Aorta (tissue), 5 donors: ENCODE results near the gene FZD1. TPM values are rescaled to one million over a fixed set of nuclear protein-coding genes. Genes with fewer than 3 reads are reported as not detected.
A peak's percentile ranks its signal among the peaks of the same experiment; 100 is the strongest.

Experiments
- ATAC-seq: fragments of 200-7000 bp; cut with Tn5 transposase; one replicate; pipeline ENCODE4 v1.9.1; 2022; ENCODE audit warnings: moderate library complexity; ENCODE audit not compliant: low FRiP score
- DNase-seq, 2 donors: peaks; one replicate each; pipeline ENCODE4 v3.0.0-alpha.2; 2020
- H3K27ac ChIP-seq, 2 donors: one replicate each; pipeline ENCODE4 v1.5.1; 2013; ENCODE audit warnings: low read length in 2 of 2, mild to moderate bottlenecking in 2 of 2, moderate library complexity in 2 of 2, control low read depth in 1 of 2, inconsistent platforms in 1 of 2, low read depth in 1 of 2
- H3K27me3 ChIP-seq, 2 donors: one replicate each; pipeline ENCODE4 v1.6.1; 2013; ENCODE audit warnings: control low read depth in 1 of 2, low read length in 1 of 2, mild to moderate bottlenecking in 1 of 2, moderate library complexity in 1 of 2; ENCODE audit not compliant: insufficient read depth in 2 of 2, control insufficient read depth in 1 of 2
- H3K36me3 ChIP-seq, 2 donors: one replicate each; pipeline ENCODE4 v1.6.1; 2013; ENCODE audit warnings: control low read depth in 1 of 2, low read length in 1 of 2, mild to moderate bottlenecking in 1 of 2; ENCODE audit not compliant: insufficient read depth in 2 of 2, control insufficient read depth in 1 of 2
- H3K4me1 ChIP-seq, 2 donors: one replicate each; pipeline ENCODE4 v1.6.1; 2013; ENCODE audit warnings: low read length in 2 of 2, control low read depth in 1 of 2, mild to moderate bottlenecking in 1 of 2, moderate library complexity in 1 of 2; ENCODE audit not compliant: insufficient read depth in 2 of 2, control insufficient read depth in 1 of 2
- H3K4me3 ChIP-seq, 2 donors: one replicate each; pipeline ENCODE4 v1.5.1; 2013; ENCODE audit warnings: low read length in 2 of 2, control low read depth in 1 of 2, mild to moderate bottlenecking in 1 of 2
- H3K9me3 ChIP-seq: one replicate; pipeline ENCODE4 v1.6.1; 2013; ENCODE audit warnings: mild to moderate bottlenecking, low read length; ENCODE audit not compliant: control insufficient read depth
- WGBS, 2 donors: extraction: QIAGEN DNeasy Blood & Tissue Kit; methylation state at CpG; one replicate each; pipeline ENCODE4 v1.1.7; 2013; 5-methylcytosine and 5-hydroxymethylcytosine counted together
- intact Hi-C, 2 donors: fragments of 100-400 bp; cut with DNase I; formaldehyde crosslinking; loops; one replicate each; pipeline versions ENCODE4 v1.14.2 to v1.15.0; 2022
- polyA plus RNA-seq, 2 donors: library from polyadenylated mRNA; stranded (reverse); fragments of 200-250 nt; gene quantifications; one replicate each; pipeline ENCODE4 v1.2.3, GENCODE V29; 2013
- total RNA-seq, 2 donors: library from RNA; stranded (reverse); fragmentation: NEBNext Ultra II Directional; extraction: Animal tissue kit (Norgen Biotek cat#: 25700); gene quantifications; one replicate each; pipeline ENCODE4 v1.2.1, GENCODE V29; 2021
- donor health status: healthy with polysubstance abuse.
- donor health status: Bipolar disorder and iron deficiency.
- donor health status: DM: no; HTN: no; CAD: no.
- donor health status: DM: no; HTN: no; CAD: no.
- donor health status: DM: yes; HTN: yes; CAD: no.

FZD1 gene
- total and polyA plus RNA-seq, 4 donors = 8.8 to 49.2 (median 27.3) TPM

DNA sequence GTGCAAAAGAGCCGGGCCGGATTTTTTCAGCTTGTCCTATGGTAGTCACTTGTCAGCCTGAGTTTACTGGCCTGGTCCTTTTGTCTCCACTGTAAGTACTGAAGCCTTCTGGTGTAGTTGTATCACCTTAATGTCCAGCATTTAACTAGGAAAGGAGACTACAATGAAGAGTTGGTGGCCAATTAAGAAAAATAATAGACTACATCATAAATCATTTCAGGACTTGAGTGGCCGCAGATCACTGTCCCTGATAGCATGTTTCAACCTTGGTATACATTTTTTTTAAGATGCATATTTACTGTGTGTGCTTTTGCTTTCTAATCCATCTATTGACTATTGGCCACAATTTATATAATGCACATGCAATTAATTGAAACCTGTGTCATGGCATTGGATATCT, 6.1 kb downstream of the FZD1 start:
- Histone ChIP-seq H3K36me3 (no peaks in the 10 kb centered on the region), H3K27me3 (no peaks in the 10 kb centered on the region), H3K27ac (no peak overlapping the region), H3K4me3 (no peak overlapping the region), H3K9me3 (no peaks in the 10 kb centered on the region), H3K4me1 (no peaks in the 10 kb centered on the region)
- ATAC-seq (no peak), DNase-seq (no peak)
- intact Hi-C loops = no loop called here
- 43 to 45% methylated on average over 3 of the region's 3 CpGs for WGBS, 2 donors

DNA sequence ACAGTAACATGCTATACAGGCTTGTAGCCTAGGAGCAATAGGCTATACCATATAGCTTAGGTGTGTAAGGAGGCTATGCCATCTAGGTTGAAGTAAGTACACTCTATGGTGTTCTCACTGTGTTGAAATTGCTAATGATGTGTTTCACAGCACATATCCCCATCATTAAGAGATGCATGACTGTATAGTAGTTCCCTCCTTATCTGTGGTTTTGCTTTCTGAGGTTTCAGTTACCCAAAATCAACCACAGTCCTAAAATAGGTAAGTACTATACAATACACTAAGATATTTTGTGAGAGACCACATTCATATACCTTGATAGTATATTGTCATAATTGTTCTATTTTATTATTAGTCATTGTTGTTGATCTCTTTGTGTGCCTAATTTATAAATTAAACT, 12.7 kb downstream of the FZD1 start:
- no peak overlapping the region for H3K27ac ChIP-seq

DNA sequence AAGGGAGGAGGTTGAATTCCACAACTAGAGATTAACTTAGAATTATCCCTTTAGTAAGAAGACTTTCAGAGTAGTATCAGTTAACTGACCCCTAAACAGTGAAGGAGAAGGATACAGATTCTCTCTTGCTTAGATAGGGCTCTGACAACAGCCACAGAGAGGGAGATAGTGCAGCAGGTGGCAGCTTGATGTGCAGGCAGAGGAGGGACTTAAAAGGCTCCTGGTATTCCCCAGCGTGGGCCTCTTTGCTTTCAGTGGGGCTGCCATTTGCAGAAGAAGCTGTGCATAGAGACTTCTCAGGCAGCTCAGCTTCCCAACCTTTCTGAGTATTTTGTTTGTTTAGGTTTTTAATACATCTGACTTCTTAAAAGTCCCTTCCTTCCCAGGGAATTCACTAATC, 16.0 kb downstream of the FZD1 start:
- Histone ChIP-seq H3K4me3 (no peak overlapping the region), H3K27me3 (no peaks in the 10 kb centered on the region)

More for the DNA sequence above, 12.7 kb downstream of the FZD1 start:
- no peak overlapping the region for H3K4me3 ChIP-seq
- intact Hi-C loops = no loop called here
- no peaks in the 10 kb centered on the region for H3K36me3 ChIP-seq
- no peaks in the 10 kb centered on the region for H3K27me3 ChIP-seq
- DNase-seq (no peak), ATAC-seq (no peak)
- H3K9me3 ChIP-seq = no peaks in the 10 kb centered on the region
- no peaks in the 10 kb centered on the region for H3K4me1 ChIP-seq

GRCh38 chr7:91280604-91281003, 16.4 kb downstream of the FZD1 start:
- no peaks in the 10 kb centered on the region for H3K9me3 ChIP-seq
- H3K27ac ChIP-seq = no peak overlapping the region
- intact Hi-C loops = no loop called here
- DNase-seq = no peak
- no peaks in the 10 kb centered on the region for H3K36me3 ChIP-seq
- 67 to 74% methylated on average over 1 of the region's 1 CpG for WGBS, 2 donors
- no peaks in the 10 kb centered on the region for H3K4me1 ChIP-seq
- H3K4me3 ChIP-seq = no peak overlapping the region
- no peak for ATAC-seq
- H3K27me3 ChIP-seq = no peaks in the 10 kb centered on the region

More for the DNA sequence above, 16.0 kb downstream of the FZD1 start:
- Histone ChIP-seq H3K4me1 (no peaks in the 10 kb centered on the region), H3K9me3 (no peaks in the 10 kb centered on the region), H3K27ac (no peak overlapping the region), H3K36me3 (no peaks in the 10 kb centered on the region)
- ATAC-seq (no peak), DNase-seq (no peak)
- 79 to 89% methylated on average over 1 of the region's 1 CpG for WGBS, 2 donors
- intact Hi-C loops = no loop called here

- Histone ChIP-seq H3K4me3 (no peak overlapping the region), H3K4me1 (peaks cover 2 to 3% of the 10 kb centered on the region in 2 donors), H3K27me3 (no peaks in the 10 kb centered on the region), H3K36me3 (no peaks in the 10 kb centered on the region), H3K9me3 (no peaks in the 10 kb centered on the region), H3K27ac (no peak overlapping the region)
- DNase-seq (no peak), ATAC-seq (no peak)
- WGBS, 2 donors = 45 to 55% methylated on average over 7 of the region's 7 CpGs
- intact Hi-C loops = no loop called here
Observed at GRCh38 chr7:91285696-91286355, 21.6 kb downstream of the FZD1 start.

DNA sequence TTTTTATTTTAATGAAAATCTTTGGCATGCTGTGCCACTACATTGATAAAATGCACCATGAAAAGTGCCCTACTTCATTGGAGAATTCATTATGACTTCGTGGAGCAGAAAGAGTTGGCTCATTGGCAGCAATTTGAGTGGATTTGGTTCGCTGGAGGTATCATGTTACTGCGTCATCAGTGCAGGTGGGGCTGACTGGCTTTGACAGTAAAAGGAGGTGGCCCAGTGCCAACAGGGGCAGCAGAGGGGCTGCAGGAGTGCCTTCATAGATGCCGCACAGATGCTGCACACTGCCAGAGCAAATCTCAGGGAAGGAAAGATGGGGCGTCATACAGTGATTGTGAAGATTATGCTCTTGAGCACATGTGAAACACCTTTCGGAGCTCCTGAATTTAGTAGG, 22.2 kb downstream of the FZD1 start:
- no peaks in the 10 kb centered on the region for H3K27me3 ChIP-seq
- no peak overlapping the region for H3K4me3 ChIP-seq
- H3K9me3 ChIP-seq = no peaks in the 10 kb centered on the region
- peaks cover 2 to 3% of the 10 kb centered on the region in 2 donors for H3K4me1 ChIP-seq
- DNase-seq (no peak), ATAC-seq (peak; percentile 29)
- peak overlapping the region; percentile 7 to 89 for H3K27ac ChIP-seq
- H3K36me3 ChIP-seq = no peaks in the 10 kb centered on the region
- 76 to 85% methylated on average over 6 of the region's 6 CpGs for WGBS, 2 donors
- intact Hi-C loops = no loop called here

- peak in 1 of 2 donors; percentile 57 for DNase-seq
Observed at GRCh38 chr7:91287371-91288084, 23.3 kb downstream of the FZD1 start.

DNA sequence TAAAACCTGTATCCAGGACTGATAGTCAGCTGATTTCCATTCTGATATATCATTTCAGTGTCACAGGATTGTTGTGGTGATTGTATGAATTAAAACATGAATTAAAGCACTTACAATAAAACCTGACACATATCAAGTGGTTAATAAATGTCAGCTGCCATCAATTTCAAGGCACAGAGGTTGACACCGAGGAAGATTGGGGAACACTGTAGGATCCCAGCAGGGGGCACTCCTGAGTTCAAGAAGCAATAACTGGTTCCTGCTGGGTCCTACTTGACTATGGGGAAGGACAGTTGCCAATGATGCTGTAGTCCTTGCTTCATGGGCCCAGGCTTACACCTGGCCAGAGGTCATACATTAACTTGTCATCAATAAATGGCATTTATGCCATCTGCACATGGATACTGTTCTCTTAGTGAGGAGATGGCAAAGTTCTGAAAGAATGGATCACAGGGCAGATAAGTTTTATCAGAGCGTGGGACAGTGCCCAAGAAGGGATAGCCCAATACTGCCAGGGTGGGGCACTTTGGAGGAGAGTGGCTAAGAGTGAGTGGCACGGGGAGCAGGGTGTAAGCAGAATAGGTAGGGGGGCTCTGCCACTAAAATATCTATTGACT, 24.1 kb downstream of the FZD1 start:
- intact Hi-C loops = no loop called here
- no peaks in the 10 kb centered on the region for H3K36me3 ChIP-seq

More at GRCh38 chr7:91287371-91288084, 23.3 kb downstream of the FZD1 start:
- H3K27me3 ChIP-seq = no peaks in the 10 kb centered on the region
- ATAC-seq = peak; percentile 56
- peaks cover 2 to 3% of the 10 kb centered on the region in 2 donors for H3K4me1 ChIP-seq
- no peaks in the 10 kb centered on the region for H3K36me3 ChIP-seq
- intact Hi-C loops = no loop called here
- WGBS, 2 donors = 1 to 3% methylated on average over 4 of the region's 4 CpGs
- H3K9me3 ChIP-seq = no peaks in the 10 kb centered on the region
- H3K4me3 ChIP-seq = no peak overlapping the region
- H3K27ac ChIP-seq = peak overlapping the region; percentile 89 to 91

More for the DNA sequence above, 24.1 kb downstream of the FZD1 start:
- DNase-seq (peak in 1 of 2 donors; percentile 71), ATAC-seq (no peak)
- Histone ChIP-seq H3K27me3 (no peaks in the 10 kb centered on the region), H3K27ac (peak overlapping the region; percentile 31 to 56), H3K4me1 (peaks cover 2 to 3% of the 10 kb centered on the region in 2 donors), H3K4me3 (no peak overlapping the region), H3K9me3 (no peaks in the 10 kb centered on the region)
- WGBS, 2 donors = 88 to 90% methylated on average over 3 of the region's 3 CpGs
